HEK293 (cell line): ENCODE measurements around the gene STING1.
A peak's percentile ranks its signal among the peaks of the same experiment; 100 is the strongest.

ENCODE experiments used
- CTCF ChIA-PET: fragments of 350-600 bp; formaldehyde crosslinking; extraction: SDS; loops from one replicate; lab custom pipeline; 2021; ENCODE audit warnings: antibody characterized with exemption; lab: Yijun Ruan, JAX
- POLR2A ChIA-PET: fragments of 300-600 bp; formaldehyde crosslinking; extraction: SDS; loops from one replicate; lab custom pipeline; 2020; ENCODE audit warnings: antibody characterized with exemption, inconsistent platforms; lab: Yijun Ruan, JAX
- H3K27ac ChIP-seq: fragments of 200-500 bp; sonication (Bioruptor generic); 2 replicates; pipeline ENCODE4 v1.5.1; 2014; ENCODE audit warnings: low read depth, low read length, control low read depth, inconsistent platforms; ENCODE audit errors: extremely low read depth
- H3K36me3 ChIP-seq, 2 experiments: fragments of 200-500 bp in 1 of 2; sonication (Bioruptor generic) in 1 of 2; 1 replicate in 1 of 2; 2 replicates in 1 of 2; pipeline ENCODE4 v1.5.1; 2014 to 2017; ENCODE audit warnings: inconsistent platforms in 2 of 2, low read length in 2 of 2; ENCODE audit not compliant: control insufficient read depth in 2 of 2, insufficient read depth in 1 of 2
- H3K4me1 ChIP-seq: fragments of 200-500 bp; sonication (Bioruptor generic); 2 replicates; pipeline ENCODE4 v1.5.1; 2014; ENCODE audit warnings: mild to moderate bottlenecking, low read length, inconsistent platforms; ENCODE audit not compliant: control insufficient read depth, insufficient read depth
- H3K4me3 ChIP-seq: 2 replicates; pipeline ENCODE4 v1.5.1; 2011; ENCODE audit warnings: low read depth, mild to moderate bottlenecking, control low read depth, low read length, moderate library complexity
- H3K9me3 ChIP-seq: fragments of 200-500 bp; sonication (Bioruptor generic); 2 replicates; pipeline ENCODE4 v1.5.1; 2014; ENCODE audit warnings: low read depth, low read length, inconsistent platforms; ENCODE audit not compliant: control insufficient read depth, insufficient read depth
- CTCF ChIP-seq: fragments of 450-650 bp; formaldehyde crosslinking; IDR thresholded peaks from 2 replicates; pipeline ENCODE4 v1.5.1; 2016; ENCODE audit warnings: missing biosample characterization, missing genetic modification characterization
- KLF1 ChIP-seq: fragments of 450-650 bp; formaldehyde crosslinking; IDR thresholded peaks from 2 replicates; pipeline ENCODE4 v1.5.1; 2016; ENCODE audit warnings: missing biosample characterization, missing genetic modification characterization
- PRDM6 ChIP-seq: fragments of 450-650 bp; formaldehyde crosslinking; IDR thresholded peaks from 2 replicates; pipeline ENCODE4 v1.5.1; 2017; ENCODE audit warnings: missing biosample characterization, missing genetic modification characterization
- SCRT2 ChIP-seq: fragments of 450-650 bp; formaldehyde crosslinking; IDR thresholded peaks from 2 replicates; pipeline ENCODE4 v1.5.1; 2016; ENCODE audit warnings: missing biosample characterization, missing genetic modification characterization
- SETDB1 ChIP-seq: IDR thresholded peaks from one replicate; pipeline ENCODE4 v1.6.1; 2017; ENCODE audit warnings: mild to moderate bottlenecking, low read length, moderate library complexity, mixed read lengths; ENCODE audit not compliant: insufficient read length
- ZBTB44 ChIP-seq: fragments of 450-650 bp; IDR thresholded peaks from 2 replicates; pipeline ENCODE4 v1.5.1; 2018; ENCODE audit warnings: missing biosample characterization, mild to moderate bottlenecking, missing genetic modification characterization
- ZEB2 ChIP-seq: fragments of 450-650 bp; formaldehyde crosslinking; IDR thresholded peaks from 2 replicates; pipeline ENCODE4 v1.5.1; 2016; ENCODE audit warnings: missing biosample characterization, missing genetic modification characterization
- ZIC2 ChIP-seq: fragments of 450-650 bp; formaldehyde crosslinking; IDR thresholded peaks from 2 replicates; pipeline ENCODE4 v1.5.1; 2016; ENCODE audit warnings: missing biosample characterization, missing genetic modification characterization
- ZNF133 ChIP-seq: fragments of 450-650 bp; formaldehyde crosslinking; IDR thresholded peaks from 2 replicates; pipeline ENCODE4 v1.5.1; 2016; ENCODE audit warnings: missing biosample characterization, missing genetic modification characterization
- ZNF266 ChIP-seq: fragments of 450-650 bp; formaldehyde crosslinking; IDR thresholded peaks from 2 replicates; pipeline ENCODE4 v1.5.1; 2016; ENCODE audit warnings: missing biosample characterization, missing genetic modification characterization, low read depth
- ZNF274 ChIP-seq, 2 experiments: fragments of 200-500 bp in 1 of 2; fragments of 450-650 bp in 1 of 2; sonication (Bioruptor generic) in 1 of 2; formaldehyde crosslinking in 1 of 2; IDR thresholded peaks; 2 replicates each; pipeline versions ENCODE4 v1.5.1 to v1.6.1; 2014 to 2016; ENCODE audit warnings: borderline replicate concordance in 1 of 2, inconsistent platforms in 1 of 2, low read length in 1 of 2, missing biosample characterization in 1 of 2, missing genetic modification characterization in 1 of 2
- ZNF473 ChIP-seq: fragments of 450-650 bp; formaldehyde crosslinking; IDR thresholded peaks from 2 replicates; pipeline ENCODE4 v1.5.1; 2017; ENCODE audit warnings: missing biosample characterization, missing genetic modification characterization
- ZNF521 ChIP-seq: fragments of 450-650 bp; formaldehyde crosslinking; IDR thresholded peaks from 2 replicates; pipeline ENCODE4 v1.5.1; 2017; ENCODE audit warnings: missing biosample characterization, mild to moderate bottlenecking, missing genetic modification characterization
- ZNF548 ChIP-seq: fragments of 450-650 bp; formaldehyde crosslinking; IDR thresholded peaks from 2 replicates; pipeline ENCODE4 v1.5.1; 2016; ENCODE audit warnings: missing biosample characterization, missing genetic modification characterization
- ZNF558 ChIP-seq: fragments of 450-650 bp; formaldehyde crosslinking; IDR thresholded peaks from 2 replicates; pipeline ENCODE4 v1.5.1; 2016; ENCODE audit warnings: missing biosample characterization, missing genetic modification characterization
- ZNF658 ChIP-seq: fragments of 450-650 bp; formaldehyde crosslinking; IDR thresholded peaks from 2 replicates; pipeline ENCODE4; 2016; ENCODE audit warnings: missing biosample characterization, missing genetic modification characterization
- ZNF677 ChIP-seq: fragments of 450-650 bp; IDR thresholded peaks from 2 replicates; pipeline ENCODE4 v1.5.0; 2018; ENCODE audit warnings: missing biosample characterization, mild to moderate bottlenecking, missing genetic modification characterization, moderate library complexity
- ZNF747 ChIP-seq: fragments of 450-650 bp; formaldehyde crosslinking; IDR thresholded peaks from 2 replicates; pipeline ENCODE4 v1.5.1; 2016; ENCODE audit warnings: missing biosample characterization, missing genetic modification characterization

The STING1 gene

GRCh38 chr5:139468421-139468931 is 14.1 kb downstream of the STING1 start:
- no peak overlapping the region for H3K4me3 ChIP-seq
- no peak overlapping the region for H3K27ac ChIP-seq
- no peaks in the 10 kb centered on the region for H3K9me3 ChIP-seq
- TF ChIP-seq ZNF473 (tag by site-specific recombination) (no peak), KLF1 (tag by site-specific recombination) (no peak), ZNF747 (tag by site-specific recombination) (no peak), ZNF558 (tag by site-specific recombination) (no peak), ZBTB44 (tag by site-specific recombination) (no peak), ZIC2 (tag by site-specific recombination) (no peak), ZNF133 (no peak), ZNF548 (tag by site-specific recombination) (no peak), ZNF274 (IDR thresholded peaks at IDR 0.05; ENCODE audit: low read length) (no peak), ZNF274 (tag by site-specific recombination; IDR thresholded peaks at IDR 0.05; ENCODE audit: borderline replicate concordance) (no peak), SETDB1 (no peak), ZEB2 (no peak), SCRT2 (peak; percentile 30; the same call in 1 of the 2 replicates), CTCF (tag by site-specific recombination) (0 out of 2 replicates have a peak, but pooled peaks have one; percentile 15)
- no peaks in the 10 kb centered on the region for H3K4me1 ChIP-seq
- H3K36me3 ChIP-seq = no peaks in the 10 kb centered on the region; a peak in 1 of 3 replicates
- ChIA-PET POLR2A (interaction anchor here (1.7 kb wide), 1 partner anchor 29 kb away, joined by 4 read pairs; the partner anchor contains the start of gene DNAJC18), CTCF (no interaction called here)

- POLR2A ChIA-PET = no interaction called here
- CTCF ChIA-PET = interaction anchor here (1.2 kb wide), 1 partner anchor 55 kb away, joined by 3 read pairs; no protein-coding TSS in a partner anchor
- TF ChIP-seq ZNF266 (tag by site-specific recombination) = no peak
- TF ChIP-seq ZNF658 (tag by site-specific recombination) = no peak
- no peak for TF ChIP-seq PRDM6 (tag by site-specific recombination)
- TF ChIP-seq ZNF677 = no peak
- TF ChIP-seq ZNF521 (tag by site-specific recombination) = no peak
- TF ChIP-seq ZIC2 (tag by site-specific recombination) = peak; percentile 71
- TF ChIP-seq, all 188 proteins: peak for 1
- Histone ChIP-seq H3K27ac (no peak within 1 kb of the TSS), H3K36me3 (no peaks in the 10 kb centered on the region; a peak in 1 of 3 replicates), H3K4me3 (no peak within 1 kb of the TSS), H3K4me1 (no peaks in the 10 kb centered on the region; the same call in 1 of the 2 replicates), H3K9me3 (no peaks in the 10 kb centered on the region)
These were observed 19.8 kb downstream of the STING1 start, which contains the start of gene ECSCR for GRCh38 chr5:139462586-139463276. Gene ECSCR (minus strand): TSS chr5:139462743. CDS start chr5:139462670, 73 bp downstream.
